H1 (cell line): Measurements from ENCODE around the gene PHC3. TPM values are rescaled to one million over a fixed set of nuclear protein-coding genes. Genes with fewer than 3 reads are reported as not detected.

ENCODE experiments used
- CTCF ChIA-PET: fragments of 300-600 bp; sonication (Branson Sonifier 250); formaldehyde crosslinking; loops from one replicate; lab custom pipeline; 2021; ENCODE audit not compliant: partially characterized antibody; lab: Charles Lee
- POLR2A ChIA-PET: fragments of 300-600 bp; sonication (Branson Sonifier 250); formaldehyde crosslinking; loops from one replicate; lab custom pipeline; 2021; ENCODE audit warnings: inconsistent platforms; ENCODE audit not compliant: partially characterized antibody; lab: Charles Lee
- DNase-seq, 2 experiments: peaks; one replicate each; pipeline versions ENCODE4 v3.0.0 to v3.0.0-alpha.2; 2010 to 2022; ENCODE audit warnings: low spot score in 2 of 2, low read depth in 1 of 2, mixed read lengths in 1 of 2
- FAIRE-seq: peaks from 2 replicates; lab custom pipeline; 2011; peaks lifted over from hg19 to GRCh38; lab: Jason Lieb, UNC
- H2AFZ ChIP-seq: 2 replicates; pipeline ENCODE4 v1.8.1; 2012; ENCODE audit warnings: low read length, inconsistent platforms
- H2AK5ac ChIP-seq: 2 replicates; pipeline ENCODE4 v1.6.1; 2013; ENCODE audit warnings: low read depth, low read length
- H2BK120ac ChIP-seq: replicated peaks from 2 replicates; pipeline ENCODE3; 2013; ENCODE audit warnings: low read depth, low read length, inconsistent platforms
- H2BK12ac ChIP-seq: 2 replicates; pipeline ENCODE4 v1.6.1; 2013; ENCODE audit warnings: low read depth, low read length
- H2BK15ac ChIP-seq: 2 replicates; pipeline ENCODE4 v1.6.1; 2013; ENCODE audit warnings: low read length
- H2BK20ac ChIP-seq: 2 replicates; pipeline ENCODE4 v1.6.1; 2013; ENCODE audit warnings: low read length
- H2BK5ac ChIP-seq: 2 replicates; pipeline ENCODE4 v1.6.1; 2013; ENCODE audit warnings: low read depth, low read length
- H3K14ac ChIP-seq: 2 replicates; pipeline ENCODE4 v1.6.1; 2013; ENCODE audit warnings: inconsistent platforms; ENCODE audit not compliant: insufficient read length
- H3K18ac ChIP-seq: 2 replicates; pipeline ENCODE4 v1.6.1; 2013; ENCODE audit warnings: low read length; ENCODE audit errors: extremely low read depth
- H3K23ac ChIP-seq: 2 replicates; pipeline ENCODE4 v1.6.1; 2013; ENCODE audit warnings: inconsistent platforms; ENCODE audit not compliant: insufficient read length
- H3K23me2 ChIP-seq: 2 replicates; pipeline ENCODE4 v1.6.1; 2013; ENCODE audit warnings: low read depth, low read length
- H3K27ac ChIP-seq: 2 replicates; pipeline ENCODE4 v1.6.1; 2011; ENCODE audit warnings: low read depth, low read length, inconsistent platforms
- H3K27me3 ChIP-seq, 4 experiments: replicated peaks in 1 of 4; 1 replicate in 1 of 4; 2 replicates in 3 of 4; pipeline versions ENCODE4 v1.6.1 to v1.8.1; 2011 to 2013; ENCODE audit warnings: low read length in 3 of 4, mild to moderate bottlenecking in 3 of 4, inconsistent platforms in 2 of 4, mixed read lengths in 2 of 4, moderate library complexity in 1 of 4; ENCODE audit not compliant: control insufficient read depth in 3 of 4, insufficient read depth in 3 of 4; ENCODE audit errors: extremely low read depth in 1 of 4
- H3K36me3 ChIP-seq, 4 experiments: 2 replicates each; pipeline versions ENCODE4 v1.6.1 to v1.8.1; 2011 to 2013; ENCODE audit warnings: mild to moderate bottlenecking in 4 of 4, low read length in 3 of 4, moderate library complexity in 2 of 4, control low read depth in 1 of 4, inconsistent platforms in 1 of 4; ENCODE audit not compliant: insufficient read depth in 4 of 4, control insufficient read depth in 2 of 4
- H3K4ac ChIP-seq: replicated peaks from 2 replicates; pipeline ENCODE3; 2013; ENCODE audit warnings: low read length, low read depth, mixed read lengths, inconsistent platforms; ENCODE audit not compliant: insufficient read length
- H3K4me1 ChIP-seq, 4 experiments: replicated peaks in 1 of 4; 1 replicate in 1 of 4; 2 replicates in 3 of 4; pipeline versions ENCODE4 v1.6.1 to v1.8.1; 2011 to 2013; ENCODE audit warnings: low read length in 3 of 4, inconsistent platforms in 2 of 4, mixed read lengths in 1 of 4; ENCODE audit not compliant: insufficient read depth in 4 of 4, control insufficient read depth in 3 of 4
- H3K4me2 ChIP-seq, 2 experiments: 2 replicates each; pipeline versions ENCODE4 v1.6.1 to v1.8.1; 2011 to 2013; ENCODE audit warnings: low read depth in 2 of 2, low read length in 2 of 2, control low read depth in 1 of 2, inconsistent platforms in 1 of 2, mild to moderate bottlenecking in 1 of 2; ENCODE audit not compliant: insufficient read depth in 1 of 2
- H3K4me3 ChIP-seq, 4 experiments: fragments of 200-600, 300-600 bp in 1 of 4; sonication (generic), shearing (Covaris generic), sonication (Bioruptor Twin) in 1 of 4; 2 replicates each; pipeline versions ENCODE4 v1.5.1 to v1.8.1; 2011 to 2016; ENCODE audit warnings: low read length in 4 of 4, low read depth in 3 of 4, control low read depth in 2 of 4, inconsistent platforms in 2 of 4, mild to moderate bottlenecking in 2 of 4, mixed read lengths in 1 of 4, moderate library complexity in 1 of 4; ENCODE audit not compliant: insufficient read depth in 2 of 4; ENCODE audit errors: extremely low read depth in 1 of 4
- H3K56ac ChIP-seq: replicated peaks from 2 replicates; pipeline ENCODE3; 2013; ENCODE audit warnings: low read depth, mild to moderate bottlenecking, mixed read lengths, low read length, inconsistent platforms; ENCODE audit not compliant: insufficient read length
- H3K79me1 ChIP-seq: 2 replicates; pipeline ENCODE4 v1.6.1; 2013; ENCODE audit warnings: low read depth, low read length, control low read depth
- H3K79me2 ChIP-seq, 2 experiments: 2 replicates each; pipeline versions ENCODE4 v1.6.1 to v1.8.1; 2012 to 2013; ENCODE audit warnings: low read length in 2 of 2, mild to moderate bottlenecking in 2 of 2, inconsistent platforms in 1 of 2; ENCODE audit not compliant: insufficient read depth in 2 of 2, control insufficient read depth in 1 of 2
- H3K9ac ChIP-seq, 4 experiments: replicated peaks in 1 of 4; 1 replicate in 1 of 4; 2 replicates in 3 of 4; pipeline versions ENCODE4 v1.6.1 to v1.8.1; 2011 to 2013; ENCODE audit warnings: low read depth in 3 of 4, low read length in 3 of 4, control low read depth in 2 of 4, mild to moderate bottlenecking in 2 of 4, moderate library complexity in 2 of 4, inconsistent platforms in 1 of 4; ENCODE audit errors: extremely low read depth in 1 of 4
- H3K9me3 ChIP-seq, 2 experiments: 2 replicates each; pipeline versions ENCODE4 v1.6.1 to v1.8.1; 2012 to 2013; ENCODE audit warnings: mild to moderate bottlenecking in 2 of 2, moderate library complexity in 2 of 2, control low read depth in 1 of 2, inconsistent platforms in 1 of 2, low read depth in 1 of 2, low read length in 1 of 2, mixed read lengths in 1 of 2; ENCODE audit not compliant: insufficient read depth in 2 of 2
- H4K20me1 ChIP-seq, 2 experiments: replicated peaks in 1 of 2; 2 replicates each; pipeline versions ENCODE3 to v1.8.1; 2011 to 2013; ENCODE audit warnings: inconsistent platforms in 2 of 2, low read length in 2 of 2, mild to moderate bottlenecking in 1 of 2; ENCODE audit not compliant: insufficient read depth in 2 of 2, control insufficient read depth in 1 of 2
- H4K5ac ChIP-seq: 2 replicates; pipeline ENCODE4 v1.6.1; 2013; ENCODE audit warnings: low read length, low read depth, mixed read lengths, inconsistent platforms; ENCODE audit not compliant: insufficient read length
- H4K8ac ChIP-seq: 2 replicates; pipeline ENCODE4 v1.8.0; 2013; ENCODE audit warnings: mild to moderate bottlenecking, moderate library complexity, low read length, inconsistent platforms; ENCODE audit not compliant: insufficient read depth; ENCODE audit errors: extremely low read depth
- H4K91ac ChIP-seq: replicated peaks from 2 replicates; pipeline ENCODE3; 2013; ENCODE audit warnings: low read length, mixed read lengths, inconsistent platforms; ENCODE audit not compliant: insufficient read length
- BACH1 ChIP-seq: IDR thresholded peaks from 2 replicates; pipeline ENCODE4 v1.6.1; 2012; ENCODE audit warnings: low read length, improper control_type of control experiment
- CBX5 ChIP-seq: fragments of 300-800, 300-1000 bp; sonication (generic); IDR thresholded peaks from 2 replicates; pipeline ENCODE4 v1.7.1; 2016; ENCODE audit warnings: antibody characterized with exemption, low read length, low read depth
- EZH2 ChIP-seq: fragments of 200-600 bp; sonication (generic); IDR thresholded peaks from 2 replicates; pipeline ENCODE4 v1.7.1; 2012; ENCODE audit warnings: low read depth, mild to moderate bottlenecking, moderate library complexity, low read length, inconsistent platforms; ENCODE audit not compliant: severe bottlenecking
- GTF2F1 ChIP-seq: IDR thresholded peaks from 2 replicates; pipeline ENCODE4 v1.6.1; 2012; ENCODE audit warnings: low read depth, low read length, improper control_type of control experiment, borderline replicate concordance
- RAD21 ChIP-seq, 2 experiments: IDR thresholded peaks in 1 of 2; conservative IDR thresholded peaks in 1 of 2; 2 replicates each; pipeline ENCODE4 v1.6.1; 2011; ENCODE audit warnings: low read depth in 2 of 2, low read length in 2 of 2, improper control_type of control experiment in 1 of 2, inconsistent platforms in 1 of 2, mild to moderate bottlenecking in 1 of 2, moderate library complexity in 1 of 2
- WGBS, 2 experiments: shearing (Covaris generic) in 1 of 2; methylation state at CpG; one replicate each; pipeline versions ENCODE4 v1.1.6 to v1.1.7; 2013 to 2015; ENCODE audit warnings: low lambda C conversion rate in 2 of 2, mixed read lengths in 2 of 2, inconsistent platforms in 1 of 2, low coverage in 1 of 2, missing lambda C conversion rate in 1 of 2; ENCODE audit not compliant: insufficient replicate concordance in 2 of 2, insufficient coverage in 1 of 2, insufficient read length in 1 of 2; ENCODE audit errors: extremely low coverage in 1 of 2, missing lambda C conversion rate in 1 of 2; 5-methylcytosine and 5-hydroxymethylcytosine counted together
- polyA plus RNA-seq, 7 experiments: library from polyadenylated mRNA; depleted of rRNA in 3 of 7; stranded (reverse) in 5 of 7; unstranded in 2 of 7; fragments of >200 nt in 5 of 7; fragments of 200-250 nt in 2 of 7; gene quantifications; 1 replicate in 5 of 7; 2 replicates in 1 of 7; 4 replicates in 1 of 7; pipeline versions ENCODE4 v1.2.1 to v1.2.3, GENCODE V29; 2011 to 2013; ENCODE audit warnings: missing spikeins in 2 of 7, mixed read lengths in 2 of 7
- total RNA-seq: library from RNA; stranded (reverse); fragmentation: NEBNext Ultra II Directional; extraction: Animal tissue kit (Norgen Biotek cat#: 25700); gene quantifications from 2 replicates; pipeline ENCODE4 v1.2.1, GENCODE V29; 2021
- TF ChIP-seq, protein P1 (sequence below), 3 experiments: IDR thresholded peaks; 1 replicate in 2 of 3; 2 replicates in 1 of 3; pipeline versions ENCODE4 v1.5.1 to v1.6.1; 2011; ENCODE audit warnings: low read length in 3 of 3, mild to moderate bottlenecking in 3 of 3, inconsistent platforms in 2 of 3, low read depth in 1 of 3, moderate library complexity in 1 of 3; ENCODE audit not compliant: insufficient read depth in 1 of 3; ENCODE audit errors: control extremely low read depth in 1 of 3

Gene PHC3
- total and polyA plus RNA-seq, 2 of the 8 experiments (the other 6 are each of a cell fraction or from before 2014, with no cell fraction given) = 26.4 to 29.2 TPM

DNA sequence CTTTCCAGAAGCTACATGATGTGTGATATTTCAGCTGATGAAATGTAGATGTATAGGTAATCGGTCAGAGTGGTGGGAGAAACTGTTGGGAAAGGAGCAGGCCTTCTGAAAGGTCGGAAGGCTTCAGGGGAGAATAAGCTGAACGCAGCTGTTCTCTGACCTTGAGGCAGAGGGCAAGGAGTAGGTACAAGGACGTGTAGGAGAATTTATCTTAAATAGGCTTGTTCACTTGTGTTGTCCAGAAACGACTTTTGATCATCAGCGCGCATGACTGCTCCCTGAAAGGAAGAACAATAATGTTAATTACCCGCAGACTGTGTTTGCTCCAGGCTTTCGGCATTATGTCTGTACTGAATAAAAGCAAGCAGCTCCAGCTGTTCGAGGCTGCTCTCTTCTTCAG lies 104.2 kb downstream of the PHC3 start:
- H4K5ac ChIP-seq = no peak overlapping the region
- POLR2A ChIA-PET = no interaction called here
- CTCF ChIA-PET = interaction anchor here (0.6 to 4.5 kb wide), 15 partner anchors 10 to 333 kb away, joined by 3 to 34 read pairs (median 3); no protein-coding TSS in a partner anchor

More for the DNA sequence above, 104.2 kb downstream of the PHC3 start:
- Histone ChIP-seq H2BK120ac (no peak overlapping the region), H3K27me3 (no peaks in the 10 kb centered on the region), H3K23me2 (no peaks in the 10 kb centered on the region), H3K14ac (no peak overlapping the region), H3K4me2 (no peak overlapping the region), H3K4me3 (no peak overlapping the region), H3K79me2 (no peaks in the 10 kb centered on the region), H4K20me1 (no peaks in the 10 kb centered on the region), H3K4me1 (peaks cover 0 to 2% (median 0%) of the 10 kb centered on the region in 4 experiments; a peak in 1 of 7 replicates), H3K9me3 (no peaks in the 10 kb centered on the region), H4K8ac (no peak overlapping the region), H3K36me3 (no peaks in the 10 kb centered on the region), H2BK5ac (no peak overlapping the region), H3K9ac (no peak overlapping the region), H3K23ac (no peak overlapping the region), H2AK5ac (no peak overlapping the region), H2BK15ac (no peak overlapping the region), H4K91ac (no peak overlapping the region), H2AFZ (no peak overlapping the region), H2BK12ac (no peak overlapping the region), H3K79me1 (no peaks in the 10 kb centered on the region), H2BK20ac (no peak overlapping the region), H3K4ac (no peak overlapping the region), H3K27ac (no peak overlapping the region), H3K18ac (no peak overlapping the region), H3K56ac (no peak overlapping the region)
- TF ChIP-seq CBX5 (no peak), GTF2F1 (no peak), BACH1 (no peak), EZH2 (no peak), RAD21 (IDR thresholded peaks at IDR 0.05 in 1 of 2, conservative IDR thresholded peaks at IDR 0.05 in 1 of 2; ENCODE audit: low read depth in 2 of 2, low read length in 2 of 2) (no peak)
- TF ChIP-seq, protein P1, sequence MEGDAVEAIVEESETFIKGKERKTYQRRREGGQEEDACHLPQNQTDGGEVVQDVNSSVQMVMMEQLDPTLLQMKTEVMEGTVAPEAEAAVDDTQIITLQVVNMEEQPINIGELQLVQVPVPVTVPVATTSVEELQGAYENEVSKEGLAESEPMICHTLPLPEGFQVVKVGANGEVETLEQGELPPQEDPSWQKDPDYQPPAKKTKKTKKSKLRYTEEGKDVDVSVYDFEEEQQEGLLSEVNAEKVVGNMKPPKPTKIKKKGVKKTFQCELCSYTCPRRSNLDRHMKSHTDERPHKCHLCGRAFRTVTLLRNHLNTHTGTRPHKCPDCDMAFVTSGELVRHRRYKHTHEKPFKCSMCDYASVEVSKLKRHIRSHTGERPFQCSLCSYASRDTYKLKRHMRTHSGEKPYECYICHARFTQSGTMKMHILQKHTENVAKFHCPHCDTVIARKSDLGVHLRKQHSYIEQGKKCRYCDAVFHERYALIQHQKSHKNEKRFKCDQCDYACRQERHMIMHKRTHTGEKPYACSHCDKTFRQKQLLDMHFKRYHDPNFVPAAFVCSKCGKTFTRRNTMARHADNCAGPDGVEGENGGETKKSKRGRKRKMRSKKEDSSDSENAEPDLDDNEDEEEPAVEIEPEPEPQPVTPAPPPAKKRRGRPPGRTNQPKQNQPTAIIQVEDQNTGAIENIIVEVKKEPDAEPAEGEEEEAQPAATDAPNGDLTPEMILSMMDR (IDR thresholded peaks at IDR 0.05; ENCODE audit: control extremely low read depth in 1 of 3, insufficient read depth in 1 of 3, low read depth in 1 of 3, low read length in 3 of 3) = no peak
- no peak for FAIRE-seq
- 90% methylated on average over 10 of the region's 10 CpGs; no CpG with 5 or more reads in 1 of the 2 experiments for WGBS, 2 experiments
- DNase-seq = no peak
